NB4 (cell line): ENCODE results near the gene GPR152.
A peak's percentile ranks its signal among the peaks of the same experiment; 100 is the strongest.
"Not testable (repeated sequence)": the region's sequence is repeated elsewhere in the genome, so short reads cannot be mapped to it uniquely, and the experiment has no call there.

Experiments used
- DNase-seq: peaks from one replicate; pipeline ENCODE4 v3.0.0; 2010; ENCODE audit warnings: low read depth
- H3K4me3 ChIP-seq: one replicate; pipeline ENCODE4 v1.5.1; 2011; ENCODE audit warnings: mild to moderate bottlenecking, low read depth, low read length, moderate library complexity
- CTCF ChIP-seq: IDR thresholded peaks from one replicate; pipeline ENCODE4 v1.5.1; 2012; ENCODE audit warnings: low read depth, low read length
- MAX ChIP-seq: IDR thresholded peaks from 2 replicates; pipeline ENCODE4 v1.6.1; 2011; ENCODE audit warnings: low read depth, low read length
- MYC ChIP-seq: IDR thresholded peaks from 2 replicates; pipeline ENCODE4 v1.6.1; 2011; ENCODE audit warnings: low read depth, low read length
- POLR2A ChIP-seq: IDR thresholded peaks from 2 replicates; pipeline ENCODE4 v1.6.1; 2011; ENCODE audit warnings: mild to moderate bottlenecking; ENCODE audit not compliant: insufficient read length; ENCODE audit errors: extremely low read depth

Gene GPR152

GRCh38 chr11:67483831-67484665 is 31.5 kb upstream of the GPR152 start:
- H3K4me3 ChIP-seq: peak overlapping the region; percentile 88
- TF ChIP-seq CTCF (no peak), MAX (peak; percentile 52; the same call in 1 of the 2 replicates)
- peak; percentile 19 for DNase-seq

DNA sequence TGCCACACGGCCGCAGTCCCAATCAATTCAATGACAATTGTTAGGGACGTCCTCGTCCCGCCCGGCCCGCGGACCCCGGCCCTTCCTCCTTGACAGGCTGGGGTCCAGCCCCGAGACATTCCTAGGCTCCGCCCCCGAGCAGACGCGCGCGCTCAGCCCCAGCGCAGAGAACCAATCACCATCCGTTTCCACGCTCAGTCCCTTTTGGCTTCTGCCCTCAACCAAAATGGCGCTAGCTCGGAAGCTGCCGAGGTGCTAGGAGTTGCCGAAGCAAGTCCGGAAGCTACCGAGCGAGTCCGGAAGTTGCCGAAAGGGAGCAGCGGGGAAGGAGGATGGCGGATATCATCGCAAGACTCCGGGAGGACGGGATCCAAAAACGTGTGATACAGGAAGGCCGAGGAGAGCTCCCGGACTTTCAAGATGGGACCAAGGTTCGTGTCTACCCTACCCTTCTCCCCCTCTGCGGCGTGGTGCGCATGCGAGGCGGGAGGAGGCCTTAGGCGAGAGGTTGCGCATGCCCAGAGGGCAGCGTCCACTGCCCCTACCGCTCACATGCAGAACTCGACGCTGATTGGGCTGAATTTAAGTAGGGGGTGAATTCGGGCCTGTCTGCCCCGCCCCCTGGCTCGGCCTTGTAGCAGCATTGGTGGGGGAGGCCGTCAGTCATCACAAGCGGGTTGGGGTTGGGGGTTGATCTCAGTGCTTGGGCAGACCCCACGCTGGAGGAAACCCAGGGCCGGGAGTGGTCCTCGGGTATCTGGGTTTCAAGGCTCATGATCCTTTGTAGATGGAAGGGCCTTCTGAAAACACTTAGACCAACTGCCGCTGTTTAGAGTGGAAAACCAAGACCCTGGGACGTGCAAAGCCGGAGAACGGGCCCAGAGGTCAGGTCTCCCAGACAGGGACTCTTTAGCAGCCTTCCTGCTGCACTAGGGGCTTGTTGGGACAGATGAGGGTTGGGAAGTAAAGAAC is 30.6 kb upstream of the GPR152 start, which contains the start of gene AIP:
AIP (plus strand) TSS at position 200 of the 972 bp plus-strand sequence; CDS start at position 333, 133 bp downstream.
- no peak for TF ChIP-seq MYC
- TF ChIP-seq CTCF: no peak
- peak; percentile 55 for TF ChIP-seq POLR2A
- TF ChIP-seq MAX: peak; percentile 97
- DNase-seq: peak; percentile 99
- peak within 1 kb of the TSS; percentile 88 for H3K4me3 ChIP-seq

DNA sequence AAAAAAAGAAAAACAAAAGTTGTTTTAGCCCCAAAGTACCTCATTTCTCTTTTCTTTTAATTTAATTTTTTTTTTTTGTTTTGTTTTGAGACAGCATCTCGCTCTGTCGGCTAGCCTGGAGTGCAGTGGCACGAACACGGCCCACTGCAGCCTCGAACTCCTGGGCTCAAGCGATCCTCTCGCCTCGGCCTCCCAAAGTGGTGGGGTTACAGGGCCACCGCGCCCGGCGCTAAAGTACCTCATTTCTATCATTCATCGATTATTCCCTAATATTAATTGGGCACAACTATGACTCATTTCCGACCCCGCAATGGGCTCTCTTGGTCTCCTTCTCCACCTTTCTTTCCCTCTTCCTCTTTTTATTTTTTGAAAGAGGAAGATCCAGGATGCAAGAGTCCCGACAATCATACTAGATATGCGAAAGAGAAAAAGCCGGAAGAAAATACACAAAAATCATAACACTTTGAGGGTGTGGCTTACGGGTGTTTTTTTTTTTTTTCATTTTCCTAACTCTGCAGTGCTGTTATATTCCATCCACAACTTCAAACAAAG is 29.8 kb upstream of the GPR152 start:
- peak overlapping the region; percentile 88 for H3K4me3 ChIP-seq
- TF ChIP-seq CTCF (no peak), MYC (peak; percentile 58), MAX (no peak), POLR2A (no peak)
- no peak for DNase-seq

DNA sequence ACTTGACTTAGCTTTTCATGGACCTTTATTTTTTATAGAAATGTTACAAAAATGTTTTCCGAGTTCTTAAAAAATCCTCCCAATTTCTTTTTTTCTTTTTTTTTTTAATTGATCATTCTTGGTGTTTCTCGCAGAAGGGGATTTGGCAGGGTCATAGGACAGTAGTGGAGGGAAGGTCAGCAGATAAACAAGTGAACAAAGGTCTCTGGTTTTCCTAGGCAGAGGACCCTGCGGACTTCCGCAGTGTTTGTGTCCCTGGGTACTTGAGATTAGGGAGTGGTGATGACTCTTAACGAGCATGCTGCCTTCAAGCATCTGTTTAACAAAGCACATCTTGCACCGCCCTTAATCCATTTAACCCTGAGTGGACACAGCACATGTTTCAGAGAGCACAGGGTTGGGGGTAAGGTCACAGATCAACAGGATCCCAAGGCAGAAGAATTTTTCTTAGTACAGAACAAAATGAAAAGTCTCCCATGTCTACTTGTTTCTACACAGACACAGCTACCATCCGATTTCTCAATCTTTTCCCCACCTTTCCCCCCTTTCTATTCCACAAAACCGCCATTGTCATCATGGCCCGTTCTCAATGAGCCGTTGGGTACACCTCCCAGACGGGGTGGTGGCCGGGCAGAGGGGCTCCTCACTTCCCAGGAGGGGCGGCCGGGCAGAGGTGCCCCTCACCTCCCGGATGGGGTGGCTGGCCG is 25.0 kb upstream of the GPR152 start:
- not testable (repeated sequence) for H3K4me3 ChIP-seq, DNase-seq

DNA sequence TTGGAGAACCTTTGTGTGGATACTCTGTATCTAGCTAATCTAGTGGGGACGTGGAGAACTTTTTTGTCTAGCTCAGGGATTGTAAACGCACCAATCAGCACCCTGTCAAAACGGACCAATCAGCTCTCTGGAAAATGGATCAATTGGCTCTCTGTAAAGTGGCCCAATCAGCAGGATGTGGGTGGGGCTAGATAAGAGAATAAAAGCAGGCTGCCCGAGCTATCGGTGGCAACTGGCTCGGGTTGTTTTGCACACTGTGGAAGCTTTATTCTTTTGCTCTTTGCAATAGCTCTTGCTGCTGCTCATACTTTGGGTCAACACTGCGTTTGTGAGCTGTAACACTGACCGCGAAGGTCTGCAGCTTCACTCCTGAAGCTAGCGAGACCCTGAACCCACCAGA is 24.2 kb upstream of the GPR152 start:
- not testable (repeated sequence) for DNase-seq, H3K4me3 ChIP-seq

GRCh38 chr11:67472882-67473281 is 20.4 kb upstream of the GPR152 start:
- DNase-seq: no peak
- no peak overlapping the region for H3K4me3 ChIP-seq
- no peak for TF ChIP-seq MYC
- no peak for TF ChIP-seq CTCF
- no peak for TF ChIP-seq MAX
- no peak for TF ChIP-seq POLR2A
